HG02610 (cell line): ENCODE data around the gene PLEKHN1.
"Not testable (repeated sequence)": the region's sequence is repeated elsewhere in the genome, so short reads cannot be mapped to it uniquely, and the experiment has no call there.

Experiments used
- ATAC-seq: cut with Tn5 transposase; IDR thresholded peaks from one replicate; pipeline ENCODE4 v1.9.1; 2021; ENCODE audit warnings: mild to moderate bottlenecking, moderate library complexity; ENCODE audit not compliant: unreplicated experiment

PLEKHN1 gene

GRCh38 chr1:941588-942383, 24.5 kb upstream of the PLEKHN1 start:
- ATAC-seq = no peak

- ATAC-seq = no peak
Observed at GRCh38 chr1:942411-942821, 23.9 kb upstream of the PLEKHN1 start.

DNA sequence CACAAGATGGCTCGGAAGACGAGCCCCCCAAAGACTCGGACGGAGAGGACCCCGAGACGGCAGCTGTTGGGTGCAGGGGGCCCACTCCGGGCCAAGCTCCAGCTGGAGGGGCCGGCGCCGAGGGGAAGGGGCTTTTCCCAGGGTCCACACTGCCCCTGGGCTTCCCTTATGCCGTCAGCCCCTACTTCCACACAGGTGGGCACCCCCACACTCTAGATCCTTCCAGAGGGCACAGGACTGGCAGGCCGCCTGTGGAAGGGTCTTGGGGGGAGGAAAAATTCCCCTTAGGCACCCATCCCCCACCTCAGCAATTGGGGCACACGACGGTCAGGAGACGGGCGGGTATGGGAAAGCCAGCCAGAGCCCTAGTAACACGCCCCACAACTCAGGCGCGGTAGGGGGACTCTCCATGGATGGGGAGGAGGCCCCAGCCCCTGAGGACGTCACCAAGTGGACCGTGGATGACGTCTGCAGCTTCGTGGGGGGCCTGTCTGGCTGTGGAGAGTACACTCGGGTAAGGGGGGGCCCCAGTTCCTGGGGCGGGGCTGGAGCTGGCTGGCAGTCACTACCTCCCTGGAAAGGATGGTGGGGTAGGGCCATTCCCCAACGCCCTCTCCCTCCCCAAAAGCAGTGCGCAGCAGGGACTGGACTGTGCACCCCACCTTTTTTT, 23.3 kb upstream of the PLEKHN1 start:
- ATAC-seq = no peak

DNA sequence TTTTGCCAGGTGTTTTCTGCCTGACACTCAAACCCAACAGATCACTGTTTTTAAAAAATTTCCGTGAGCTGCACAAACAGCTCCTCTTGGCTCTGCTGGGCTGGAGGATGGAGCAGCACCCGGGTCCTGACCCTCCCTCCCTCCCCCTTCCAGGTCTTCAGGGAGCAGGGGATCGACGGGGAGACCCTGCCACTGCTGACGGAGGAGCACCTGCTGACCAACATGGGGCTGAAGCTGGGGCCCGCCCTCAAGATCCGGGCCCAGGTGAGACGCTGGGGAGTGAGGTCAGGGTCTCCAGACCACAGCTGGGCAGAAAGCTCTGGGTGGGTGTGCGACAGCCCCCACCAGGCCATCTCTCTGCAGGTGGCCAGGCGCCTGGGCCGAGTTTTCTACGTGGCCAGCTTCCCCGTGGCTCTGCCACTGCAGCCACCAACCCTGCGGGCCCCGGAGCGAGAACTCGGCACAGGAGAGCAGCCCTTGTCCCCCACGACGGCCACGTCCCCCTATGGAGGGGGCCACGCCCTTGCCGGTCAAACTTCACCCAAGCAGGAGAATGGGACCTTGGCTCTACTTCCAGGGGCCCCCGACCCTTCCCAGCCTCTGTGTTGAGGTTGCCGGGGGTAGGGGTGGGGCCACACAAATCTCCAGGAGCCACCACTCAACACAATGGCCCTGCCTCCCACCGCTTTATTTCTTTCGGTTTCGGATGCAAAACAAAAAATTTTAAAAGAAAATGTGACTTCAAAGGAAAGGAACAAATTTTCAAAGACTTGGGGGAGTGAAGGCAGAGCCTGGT, 22.5 kb upstream of the PLEKHN1 start:
- no peak for ATAC-seq

- no peak for ATAC-seq
Observed at GRCh38 chr1:944341-945325, 21.6 kb upstream of the PLEKHN1 start.

GRCh38 chr1:945688-946556, 20.4 kb upstream of the PLEKHN1 start:
- ATAC-seq = no peak

DNA sequence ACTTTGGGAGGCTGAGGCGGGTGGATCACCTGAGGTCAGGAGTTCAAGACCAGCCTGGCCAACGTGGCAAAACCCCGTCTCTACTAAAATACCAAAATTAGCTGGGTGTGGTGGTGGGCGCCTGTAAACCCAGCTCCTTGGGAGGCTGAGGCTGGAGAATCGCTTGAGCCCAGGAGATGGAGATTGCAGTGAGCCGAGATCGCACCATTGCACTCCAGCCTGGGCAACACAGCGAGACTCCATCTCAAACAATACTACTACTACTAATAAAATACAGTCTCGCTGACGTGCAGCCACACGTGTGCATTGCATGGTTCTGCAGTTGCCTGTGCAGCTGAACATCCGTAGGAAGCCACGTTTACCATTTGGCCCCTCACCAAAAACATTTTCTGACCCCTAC, 19.5 kb upstream of the PLEKHN1 start:
- ATAC-seq = not testable (repeated sequence)

- ATAC-seq = no peak
Observed at GRCh38 chr1:947958-948357, 18.3 kb upstream of the PLEKHN1 start.

DNA sequence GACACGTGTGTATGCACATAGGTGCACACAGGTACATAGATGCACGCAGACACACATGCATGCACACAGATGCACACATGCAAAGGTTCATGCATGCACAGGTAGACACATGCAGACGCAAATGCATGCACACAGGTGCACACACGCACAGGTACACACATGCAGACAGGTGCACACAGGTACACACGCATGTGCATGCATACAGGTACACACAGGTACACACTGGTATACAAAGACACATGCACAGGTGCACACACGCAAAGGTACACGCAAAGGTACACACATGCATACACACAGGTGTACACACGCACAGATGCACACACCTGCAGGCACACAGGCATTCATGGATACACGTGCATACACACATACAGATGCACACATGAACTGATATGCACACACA, 16.0 kb upstream of the PLEKHN1 start:
- no peak for ATAC-seq

GRCh38 chr1:950881-951280, 15.4 kb upstream of the PLEKHN1 start:
- ATAC-seq = no peak

DNA sequence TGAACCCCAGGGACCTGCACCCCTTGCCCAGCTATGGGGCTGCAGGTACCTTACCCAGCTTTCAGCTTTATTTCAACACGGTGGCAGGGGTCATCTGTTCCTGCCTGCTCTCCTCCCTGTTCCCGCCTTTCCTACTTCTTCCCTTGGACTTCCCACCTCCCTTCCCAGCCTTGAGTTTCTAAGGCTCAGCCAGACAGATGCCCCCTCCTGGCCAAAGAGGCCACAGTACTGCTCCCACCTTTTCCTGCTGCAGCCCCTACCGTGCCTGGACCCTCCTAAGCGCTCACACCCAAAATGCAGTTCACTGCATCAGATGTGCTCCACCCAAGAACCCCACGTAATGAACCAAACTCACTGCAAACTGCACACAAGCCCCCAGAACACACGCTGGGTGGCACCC, 14.9 kb upstream of the PLEKHN1 start:
- no peak for ATAC-seq

DNA sequence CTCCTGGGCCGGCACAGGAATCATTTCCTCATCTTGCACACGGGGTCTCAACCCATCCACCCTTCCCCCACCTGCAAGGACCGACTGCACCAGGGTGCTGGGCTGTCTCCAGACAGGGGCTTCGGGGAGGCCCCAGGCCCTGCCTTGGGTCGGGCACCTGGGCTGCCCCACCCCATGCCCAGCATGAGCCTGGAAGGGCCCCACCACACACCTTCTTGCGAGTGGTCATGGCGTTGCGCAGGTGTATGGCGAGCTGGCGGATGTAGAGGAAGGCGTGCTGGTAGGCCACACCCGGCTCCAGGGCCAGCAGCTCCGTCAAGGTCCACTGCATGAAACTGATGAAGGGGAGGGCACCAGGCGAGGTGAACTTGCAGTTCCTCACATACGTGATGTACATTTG, 14.1 kb upstream of the PLEKHN1 start:
- no peak for ATAC-seq

GRCh38 chr1:952603-953002, 13.7 kb upstream of the PLEKHN1 start:
- no peak for ATAC-seq

DNA sequence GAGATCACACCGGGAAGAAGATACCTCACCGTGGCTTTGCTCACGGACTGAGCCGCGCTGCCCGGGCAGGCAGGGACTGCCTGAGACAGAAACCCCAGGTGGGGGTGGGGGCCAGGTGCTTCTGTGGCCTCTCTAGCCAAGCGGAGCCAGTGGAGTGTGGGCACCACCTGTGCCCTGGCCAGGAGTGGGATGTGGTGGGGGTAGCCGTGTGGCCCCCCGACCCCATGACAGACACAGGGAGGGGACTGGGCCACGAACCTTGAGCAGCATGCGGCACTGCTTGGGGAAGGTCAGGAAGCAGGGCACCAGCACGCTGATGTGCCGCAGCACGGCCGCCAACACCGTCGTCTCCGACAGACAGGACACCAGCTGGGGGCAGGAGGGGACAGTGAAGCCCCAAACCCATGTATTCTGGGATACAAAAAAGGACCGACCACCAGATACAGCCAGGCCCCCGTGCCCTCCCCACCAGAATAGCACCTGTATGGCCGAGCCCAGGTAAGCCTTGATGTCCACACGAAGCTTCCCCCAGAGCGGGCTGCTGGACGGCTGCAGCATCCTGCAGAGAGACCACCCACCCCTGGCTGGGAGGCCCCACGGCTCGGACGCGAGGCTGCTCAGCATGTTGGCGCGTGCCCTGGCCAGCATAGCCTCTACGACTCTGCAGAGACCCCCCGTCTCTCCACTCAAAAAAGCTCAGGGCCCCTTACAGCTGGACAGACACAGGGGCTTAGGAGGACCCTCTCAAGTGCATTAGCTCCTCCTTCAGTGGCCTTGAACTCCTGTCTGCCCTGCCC, 12.6 kb upstream of the PLEKHN1 start:
- ATAC-seq = no peak

DNA sequence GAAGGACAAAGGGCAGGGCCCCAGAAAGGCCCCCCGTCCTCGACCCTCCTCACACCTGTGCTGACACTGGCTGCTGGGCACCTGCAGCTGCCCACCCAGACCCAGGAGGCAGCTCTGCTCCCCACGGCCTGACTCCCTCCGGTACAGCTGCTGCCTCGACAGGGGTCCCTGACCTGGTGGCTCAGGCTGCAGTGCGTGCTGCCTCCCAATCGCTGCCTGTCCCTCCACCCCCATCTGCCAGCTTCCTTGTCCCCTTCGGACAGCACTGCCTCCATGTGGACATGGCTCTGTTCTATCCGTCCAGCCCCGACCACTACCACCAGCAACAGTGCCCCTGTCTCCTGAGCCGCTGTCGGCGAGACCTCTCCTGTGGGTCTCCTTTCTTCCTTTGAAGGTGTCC, 11.4 kb upstream of the PLEKHN1 start:
- ATAC-seq = no peak

GRCh38 chr1:955474-955873, 10.8 kb upstream of the PLEKHN1 start:
- no peak for ATAC-seq

GRCh38 chr1:956636-957035, 9.6 kb upstream of the PLEKHN1 start:
- ATAC-seq = no peak

DNA sequence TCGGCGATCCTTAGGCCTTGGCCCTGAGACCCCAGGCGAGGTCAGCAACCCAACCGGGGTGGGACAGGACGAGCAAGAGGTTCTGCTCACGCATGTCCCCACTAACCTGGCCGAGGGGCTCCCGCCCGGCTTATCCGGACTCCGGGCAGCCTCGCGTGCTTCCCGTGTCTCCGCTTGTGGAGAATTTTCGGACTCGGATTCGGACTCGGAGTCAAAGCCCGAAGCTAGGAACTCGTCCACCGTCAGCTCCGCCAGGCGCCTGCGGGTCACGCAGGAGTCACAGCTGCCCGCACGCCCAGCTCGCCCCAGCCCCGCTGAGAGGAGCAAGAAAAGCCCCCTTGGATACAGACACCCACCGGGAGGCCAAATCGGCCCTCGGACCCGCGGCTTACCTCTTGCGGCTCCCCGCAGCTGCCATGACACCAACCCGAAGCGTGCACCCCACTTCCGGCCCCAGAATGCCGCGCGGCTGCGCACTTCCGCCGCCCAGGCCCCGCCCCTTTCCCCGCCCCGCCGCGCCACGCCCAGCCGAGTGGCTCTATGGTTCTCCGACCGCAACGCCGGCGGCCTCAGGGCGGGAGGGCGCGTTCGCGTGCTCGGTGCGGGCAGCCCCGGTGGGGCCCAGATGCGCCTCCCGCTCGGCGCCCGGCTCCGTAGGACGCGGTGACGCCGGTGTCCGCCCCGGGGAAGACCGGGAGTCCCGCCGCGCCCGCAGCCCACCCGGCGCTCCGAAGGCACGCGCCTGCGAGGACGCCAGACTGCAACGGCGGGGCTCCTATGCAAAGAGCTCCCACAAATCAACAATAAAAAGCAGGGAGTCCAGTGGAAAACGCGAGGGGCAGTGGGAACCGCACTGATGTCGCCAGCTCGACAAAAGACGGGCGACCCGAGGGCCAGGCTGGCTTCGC, 7.2 kb upstream of the PLEKHN1 start, which contains the start of gene NOC2L:
Gene NOC2L (minus strand): TSS at position 434 of the 908 bp plus-strand sequence. CDS start 16 bp downstream, at position 418.
- ATAC-seq = peak; percentile 57
